GM19324 (cell line): Measurements from ENCODE around the gene WHRN.
A peak's percentile ranks its signal among the peaks of the same experiment; 100 is the strongest.

ENCODE experiments used
- ATAC-seq: cut with Tn5 transposase; IDR thresholded peaks from one replicate; pipeline ENCODE4 v1.9.1; 2021; ENCODE audit warnings: mild to moderate bottlenecking, moderate library complexity; ENCODE audit not compliant: unreplicated experiment, low FRiP score

WHRN gene

GRCh38 chr9:114505187-114506081 lies at the start of gene WHRN:
TSS of gene WHRN (minus strand) at chr9:114505473. CDS start at chr9:114504801, 672 bp downstream.
- peak; percentile 78 for ATAC-seq

- ATAC-seq: no peak
Observed at GRCh38 chr9:114553202-114553601, 47.9 kb upstream of the WHRN start.

GRCh38 chr9:114552706-114553105 lies 47.4 kb upstream of the WHRN start:
- ATAC-seq: no peak

- ATAC-seq: no peak
Observed at GRCh38 chr9:114551750-114552685, 46.7 kb upstream of the WHRN start.

- ATAC-seq: no peak
Observed at GRCh38 chr9:114549697-114550330, 44.5 kb upstream of the WHRN start.

- no peak for ATAC-seq
Observed at GRCh38 chr9:114546851-114547250, 41.6 kb upstream of the WHRN start.

- no peak for ATAC-seq
Observed at GRCh38 chr9:114545055-114545454, 39.8 kb upstream of the WHRN start.

GRCh38 chr9:114539701-114540380 lies 34.6 kb upstream of the WHRN start:
- no peak for ATAC-seq

GRCh38 chr9:114538241-114538640 lies 33.0 kb upstream of the WHRN start:
- no peak for ATAC-seq

- ATAC-seq: no peak
Observed at GRCh38 chr9:114532561-114533237, 27.4 kb upstream of the WHRN start.

GRCh38 chr9:114529285-114529684 lies 24.0 kb upstream of the WHRN start:
- ATAC-seq: no peak

- ATAC-seq: no peak
Observed at GRCh38 chr9:114526807-114527206, 21.5 kb upstream of the WHRN start.

- no peak for ATAC-seq
Observed at GRCh38 chr9:114525513-114525912, 20.2 kb upstream of the WHRN start.

GRCh38 chr9:114524247-114524681 lies 19.0 kb upstream of the WHRN start:
- no peak for ATAC-seq

GRCh38 chr9:114522847-114523246 lies 17.6 kb upstream of the WHRN start:
- no peak for ATAC-seq

GRCh38 chr9:114522286-114522685 lies 17.0 kb upstream of the WHRN start:
- no peak for ATAC-seq

- ATAC-seq: no peak
Observed at GRCh38 chr9:114521846-114522245, 16.6 kb upstream of the WHRN start.

- peak; percentile 56 for ATAC-seq
Observed at GRCh38 chr9:114518599-114519022, 13.3 kb upstream of the WHRN start.

GRCh38 chr9:114518120-114518519 lies 12.8 kb upstream of the WHRN start:
- ATAC-seq: no peak

GRCh38 chr9:114516913-114517312 lies 11.6 kb upstream of the WHRN start:
- ATAC-seq: no peak
